Measurements from ENCODE around the gene SELPLG. TPM values are rescaled to one million over a fixed set of nuclear protein-coding genes. Genes with fewer than 3 reads are reported as not detected.

Gene SELPLG
- total and polyA plus RNA-seq, 4 donors: 2.1 to 9.6 (median 4.8) TPM

GRCh38 chr12:108650083-108650482 lies 16.4 kb upstream of the SELPLG start:
- peaks cover 7 to 40% (median 21%) of the 10 kb centered on the region in 4 donors for H3K36me3 ChIP-seq (ENCODE audit: control insufficient read depth in 4 of 4, insufficient read depth in 3 of 4, low read depth in 1 of 4, low read length in 3 of 4)
- peaks cover 0 to 3% (median 0%) of the 10 kb centered on the region in 4 donors for H3K4me1 ChIP-seq (ENCODE audit: control insufficient read depth in 4 of 4, insufficient read depth in 4 of 4, low read length in 3 of 4)
- DNase-seq (ENCODE audit: low spot score): no peak
- 87% methylated on average over 2 of the region's 2 CpGs for WGBS
- no peak overlapping the region for H3K9ac ChIP-seq (ENCODE audit: low read depth in 1 of 2, low read length in 2 of 2)
- H3K9me3 ChIP-seq (ENCODE audit: control insufficient read depth in 4 of 4, low read length in 3 of 4): no peaks in the 10 kb centered on the region
- no peaks in the 10 kb centered on the region for H3K27me3 ChIP-seq (ENCODE audit: control insufficient read depth in 4 of 4, insufficient read depth in 4 of 4, low read length in 3 of 4)
- TF ChIP-seq FOXA2 (IDR thresholded peaks at IDR 0.05) (no peak), HNF4A (conservative IDR thresholded peaks at IDR 0.05) (no peak)
- H3K4me3 ChIP-seq (ENCODE audit: low read depth in 1 of 3, low read length in 3 of 3): no peak overlapping the region
- no peak overlapping the region for H3K27ac ChIP-seq (ENCODE audit: low read depth in 1 of 2, low read length in 2 of 2)

- H3K36me3 ChIP-seq (ENCODE audit: control insufficient read depth in 4 of 4, insufficient read depth in 3 of 4, low read depth in 1 of 4, low read length in 3 of 4): peaks cover 7 to 42% (median 21%) of the 10 kb centered on the region in 4 donors
- DNase-seq (ENCODE audit: low spot score): no peak
- H3K9ac ChIP-seq (ENCODE audit: low read depth in 1 of 2, low read length in 2 of 2): no peak overlapping the region
- H3K27ac ChIP-seq (ENCODE audit: low read depth in 1 of 2, low read length in 2 of 2): no peak overlapping the region
- peaks cover 0 to 5% (median 0%) of the 10 kb centered on the region in 4 donors for H3K4me1 ChIP-seq (ENCODE audit: control insufficient read depth in 4 of 4, insufficient read depth in 4 of 4, low read length in 3 of 4)
- WGBS: 86% methylated on average over 4 of the region's 4 CpGs
- H3K4me3 ChIP-seq (ENCODE audit: low read depth in 1 of 3, low read length in 3 of 3): no peak overlapping the region
- no peaks in the 10 kb centered on the region for H3K9me3 ChIP-seq (ENCODE audit: control insufficient read depth in 4 of 4, low read length in 3 of 4)
- TF ChIP-seq HNF4A (conservative IDR thresholded peaks at IDR 0.05) (no peak), EGR1 (IDR thresholded peaks at IDR 0.05; ENCODE audit: low read depth in 2 of 2) (no peak), YY1 (IDR thresholded peaks at IDR 0.05) (no peak), MAX (IDR thresholded peaks at IDR 0.05) (no peak), FOXA1 (IDR thresholded peaks at IDR 0.05) (no peak), ZBTB33 (IDR thresholded peaks at IDR 0.05) (no peak), JUND (IDR thresholded peaks at IDR 0.05) (no peak), SP1 (IDR thresholded peaks at IDR 0.05) (no peak), NR2F2 (IDR thresholded peaks at IDR 0.05) (no peak), ATF3 (IDR thresholded peaks at IDR 0.05) (no peak), FOXA2 (IDR thresholded peaks at IDR 0.05) (no peak), RXRA (IDR thresholded peaks at IDR 0.05) (no peak)
- H3K27me3 ChIP-seq (ENCODE audit: control insufficient read depth in 4 of 4, insufficient read depth in 4 of 4, low read length in 3 of 4): no peaks in the 10 kb centered on the region
Observed at GRCh38 chr12:108649669-108650068, 16.0 kb upstream of the SELPLG start.

GRCh38 chr12:108649126-108649525 lies 15.4 kb upstream of the SELPLG start:
- no peak overlapping the region for H3K9ac ChIP-seq (ENCODE audit: low read depth in 1 of 2, low read length in 2 of 2)
- no peak overlapping the region for H3K4me3 ChIP-seq (ENCODE audit: low read depth in 1 of 3, low read length in 3 of 3)
- peaks cover 0 to 8% (median 2%) of the 10 kb centered on the region in 4 donors for H3K4me1 ChIP-seq (ENCODE audit: control insufficient read depth in 4 of 4, insufficient read depth in 4 of 4, low read length in 3 of 4)
- H3K9me3 ChIP-seq (ENCODE audit: control insufficient read depth in 4 of 4, low read length in 3 of 4): no peaks in the 10 kb centered on the region
- H3K27ac ChIP-seq (ENCODE audit: low read depth in 1 of 2, low read length in 2 of 2): no peak overlapping the region
- 95% methylated on average over 6 of the region's 6 CpGs for WGBS
- DNase-seq (ENCODE audit: low spot score): no peak
- peaks cover 7 to 42% (median 21%) of the 10 kb centered on the region in 4 donors for H3K36me3 ChIP-seq (ENCODE audit: control insufficient read depth in 4 of 4, insufficient read depth in 3 of 4, low read depth in 1 of 4, low read length in 3 of 4)
- no peak for TF ChIP-seq ATF3 (IDR thresholded peaks at IDR 0.05)
- no peak for TF ChIP-seq RAD21 (IDR thresholded peaks at IDR 0.05)
- no peak for TF ChIP-seq SP1 (IDR thresholded peaks at IDR 0.05)
- no peak for TF ChIP-seq HNF4G (IDR thresholded peaks at IDR 0.05)
- TF ChIP-seq REST (IDR thresholded peaks at IDR 0.05): no peak
- TF ChIP-seq, protein P1, sequence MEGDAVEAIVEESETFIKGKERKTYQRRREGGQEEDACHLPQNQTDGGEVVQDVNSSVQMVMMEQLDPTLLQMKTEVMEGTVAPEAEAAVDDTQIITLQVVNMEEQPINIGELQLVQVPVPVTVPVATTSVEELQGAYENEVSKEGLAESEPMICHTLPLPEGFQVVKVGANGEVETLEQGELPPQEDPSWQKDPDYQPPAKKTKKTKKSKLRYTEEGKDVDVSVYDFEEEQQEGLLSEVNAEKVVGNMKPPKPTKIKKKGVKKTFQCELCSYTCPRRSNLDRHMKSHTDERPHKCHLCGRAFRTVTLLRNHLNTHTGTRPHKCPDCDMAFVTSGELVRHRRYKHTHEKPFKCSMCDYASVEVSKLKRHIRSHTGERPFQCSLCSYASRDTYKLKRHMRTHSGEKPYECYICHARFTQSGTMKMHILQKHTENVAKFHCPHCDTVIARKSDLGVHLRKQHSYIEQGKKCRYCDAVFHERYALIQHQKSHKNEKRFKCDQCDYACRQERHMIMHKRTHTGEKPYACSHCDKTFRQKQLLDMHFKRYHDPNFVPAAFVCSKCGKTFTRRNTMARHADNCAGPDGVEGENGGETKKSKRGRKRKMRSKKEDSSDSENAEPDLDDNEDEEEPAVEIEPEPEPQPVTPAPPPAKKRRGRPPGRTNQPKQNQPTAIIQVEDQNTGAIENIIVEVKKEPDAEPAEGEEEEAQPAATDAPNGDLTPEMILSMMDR (IDR thresholded peaks at IDR 0.05; ENCODE audit: low read depth, low read length, missing input control): no peak
- TF ChIP-seq GABPA (IDR thresholded peaks at IDR 0.05 in 1 of 2, conservative IDR thresholded peaks at IDR 0.05 in 1 of 2): no peak
- no peak for TF ChIP-seq FOXA1 (IDR thresholded peaks at IDR 0.05)
- TF ChIP-seq JUND (IDR thresholded peaks at IDR 0.05): no peak
- no peak for TF ChIP-seq MAX (IDR thresholded peaks at IDR 0.05)
- no peak for TF ChIP-seq HNF4A (conservative IDR thresholded peaks at IDR 0.05)
- no peaks in the 10 kb centered on the region for H3K27me3 ChIP-seq (ENCODE audit: control insufficient read depth in 4 of 4, insufficient read depth in 4 of 4, low read length in 3 of 4)

Data from liver (tissue), 9 donors.